Ovary (tissue), 3 donors: ENCODE results near the gene PRMT2.

Experiments
- EP300 ChIP-seq: sonication (generic); formaldehyde crosslinking; IDR thresholded peaks from one replicate; pipeline ENCODE4 v1.6.1; 2017; ENCODE audit warnings: antibody characterized with exemption
- POLR2A ChIP-seq: fragments of 450-650 bp; IDR thresholded peaks from one replicate; pipeline ENCODE4 v1.6.1; 2017; ENCODE audit warnings: antibody characterized with exemption, mild to moderate bottlenecking, moderate library complexity
- TF ChIP-seq, protein P1 (sequence below), 3 donors: fragments of 450-650 bp in 2 of 3; fragments of 200-600 bp in 1 of 3; IDR thresholded peaks; one replicate each; pipeline versions ENCODE4 v1.5.1 to v1.8.0; 2016 to 2022; ENCODE audit warnings: antibody characterized with exemption in 3 of 3, mild to moderate bottlenecking in 1 of 3
- donor health status: DM: no; HTN: no; CAD: no.

DNA sequence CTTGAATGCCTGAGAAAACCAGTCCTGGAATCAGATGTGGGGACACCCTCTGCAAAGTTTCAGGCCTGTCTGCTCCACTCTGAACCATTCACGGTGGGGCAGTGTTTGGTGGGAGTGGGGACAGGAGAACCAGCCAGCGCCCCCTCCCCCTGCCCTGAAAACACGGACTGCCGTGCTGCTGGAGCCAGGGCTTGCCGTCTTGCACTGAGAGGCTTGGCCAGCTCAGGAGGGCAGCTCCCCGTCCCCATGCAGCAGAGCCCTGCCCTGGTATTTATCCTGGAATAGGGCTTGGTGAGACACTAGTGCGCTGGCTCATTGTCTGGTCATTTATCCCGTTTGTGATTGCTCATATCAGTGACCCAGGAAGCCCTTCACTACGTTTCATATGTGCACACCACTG is 34.5 kb upstream of the PRMT2 start:
- TF ChIP-seq, protein P1, sequence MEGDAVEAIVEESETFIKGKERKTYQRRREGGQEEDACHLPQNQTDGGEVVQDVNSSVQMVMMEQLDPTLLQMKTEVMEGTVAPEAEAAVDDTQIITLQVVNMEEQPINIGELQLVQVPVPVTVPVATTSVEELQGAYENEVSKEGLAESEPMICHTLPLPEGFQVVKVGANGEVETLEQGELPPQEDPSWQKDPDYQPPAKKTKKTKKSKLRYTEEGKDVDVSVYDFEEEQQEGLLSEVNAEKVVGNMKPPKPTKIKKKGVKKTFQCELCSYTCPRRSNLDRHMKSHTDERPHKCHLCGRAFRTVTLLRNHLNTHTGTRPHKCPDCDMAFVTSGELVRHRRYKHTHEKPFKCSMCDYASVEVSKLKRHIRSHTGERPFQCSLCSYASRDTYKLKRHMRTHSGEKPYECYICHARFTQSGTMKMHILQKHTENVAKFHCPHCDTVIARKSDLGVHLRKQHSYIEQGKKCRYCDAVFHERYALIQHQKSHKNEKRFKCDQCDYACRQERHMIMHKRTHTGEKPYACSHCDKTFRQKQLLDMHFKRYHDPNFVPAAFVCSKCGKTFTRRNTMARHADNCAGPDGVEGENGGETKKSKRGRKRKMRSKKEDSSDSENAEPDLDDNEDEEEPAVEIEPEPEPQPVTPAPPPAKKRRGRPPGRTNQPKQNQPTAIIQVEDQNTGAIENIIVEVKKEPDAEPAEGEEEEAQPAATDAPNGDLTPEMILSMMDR (IDR thresholded peaks at IDR 0.05) = no peak
- TF ChIP-seq POLR2A = no peak
- no peak for TF ChIP-seq EP300
